HFFc6 (cell line): Measurements from ENCODE around the gene KRT86. TPM values are rescaled to one million over a fixed set of nuclear protein-coding genes. Genes with fewer than 3 reads are reported as not detected.
"Not testable (repeated sequence)": the region's sequence is repeated elsewhere in the genome, so short reads cannot be mapped to it uniquely, and the experiment has no call there.

Experiments
- DNase-seq: peaks from one replicate; pipeline ENCODE4 v3.0.0-alpha.2; 2018
- H3K27ac Mint-ChIP-seq: 2 replicates; pipeline ENCODE4 v1.8.0; 2020; ENCODE audit warnings: mild to moderate bottlenecking, mixed read lengths
- H3K27me3 Mint-ChIP-seq: 2 replicates; pipeline ENCODE4 v1.8.0; 2021; ENCODE audit warnings: mild to moderate bottlenecking, moderate library complexity, mixed read lengths; ENCODE audit not compliant: insufficient read depth
- H3K36me3 Mint-ChIP-seq: 2 replicates; pipeline ENCODE4 v1.8.0; 2021; ENCODE audit warnings: low read depth, mixed read lengths
- H3K4me1 Mint-ChIP-seq: 2 replicates; pipeline ENCODE4 v1.8.0; 2020; ENCODE audit warnings: low read depth, mixed read lengths
- H3K4me3 Mint-ChIP-seq: 2 replicates; pipeline ENCODE4 v1.8.0; 2020; ENCODE audit warnings: mild to moderate bottlenecking, moderate library complexity, mixed read lengths
- H3K9me3 Mint-ChIP-seq: 2 replicates; pipeline ENCODE4 v1.8.0; 2020; ENCODE audit warnings: mild to moderate bottlenecking, mixed read lengths
- CTCF ChIP-seq: fragments of 200-600 bp; sonication (generic); IDR thresholded peaks from 2 replicates; pipeline ENCODE4 v1.5.0; 2021; ENCODE audit warnings: antibody characterized with exemption, mild to moderate bottlenecking
- total RNA-seq, 6 experiments: library from RNA; stranded (reverse); fragmentation: NEBNext Ultra II Directional; extraction: Animal tissue kit (Norgen Biotek cat#: 25700); gene quantifications; 2 replicates in 1 of 6; 3 replicates in 5 of 6; pipeline ENCODE4 v1.2.3, GENCODE V29; 2021

KRT86 gene
- total RNA-seq, 6 experiments from 2014 or later = 0.15 to 0.26 (median 0.19) TPM; not detected in 1

GRCh38 chr12:52294803-52295202 lies 20.4 kb downstream of the KRT86 start:
- Mint-ChIP-seq H3K27ac (no peak overlapping the region), H3K36me3 (no peaks in the 10 kb centered on the region), H3K9me3 (no peaks in the 10 kb centered on the region), H3K27me3 (peaks cover 12% of the 10 kb centered on the region), H3K4me1 (no peaks in the 10 kb centered on the region), H3K4me3 (no peak overlapping the region)
- no peak for DNase-seq
- TF ChIP-seq CTCF = no peak

- DNase-seq = no peak
- no peak overlapping the region for H3K27ac Mint-ChIP-seq
Observed at GRCh38 chr12:52295663-52296062, 21.2 kb downstream of the KRT86 start.

GRCh38 chr12:52296572-52297215 lies 22.2 kb downstream of the KRT86 start:
- DNase-seq = no peak
- no peaks in the 10 kb centered on the region for H3K4me1 Mint-ChIP-seq
- no peaks in the 10 kb centered on the region for H3K36me3 Mint-ChIP-seq
- no peaks in the 10 kb centered on the region for H3K9me3 Mint-ChIP-seq
- H3K27ac Mint-ChIP-seq = no peak overlapping the region
- peaks cover 12% of the 10 kb centered on the region for H3K27me3 Mint-ChIP-seq
- no peak for TF ChIP-seq CTCF
- no peak overlapping the region for H3K4me3 Mint-ChIP-seq

More at GRCh38 chr12:52295663-52296062, 21.2 kb downstream of the KRT86 start:
- no peaks in the 10 kb centered on the region for H3K9me3 Mint-ChIP-seq
- no peaks in the 10 kb centered on the region for H3K4me1 Mint-ChIP-seq
- peaks cover 12% of the 10 kb centered on the region for H3K27me3 Mint-ChIP-seq
- H3K36me3 Mint-ChIP-seq = no peaks in the 10 kb centered on the region
- no peak for TF ChIP-seq CTCF
- H3K4me3 Mint-ChIP-seq = no peak overlapping the region

GRCh38 chr12:52298677-52299190 lies 24.3 kb downstream of the KRT86 start:
- Mint-ChIP-seq H3K27me3 (peaks cover 10% of the 10 kb centered on the region), H3K36me3 (no peaks in the 10 kb centered on the region), H3K27ac (no peak overlapping the region), H3K9me3 (no peaks in the 10 kb centered on the region), H3K4me1 (no peaks in the 10 kb centered on the region), H3K4me3 (no peak overlapping the region)
- DNase-seq = no peak
- no peak for TF ChIP-seq CTCF

GRCh38 chr12:52300796-52301691 lies 26.6 kb downstream of the KRT86 start:
- Mint-ChIP-seq H3K4me1 (peaks cover 13% of the 10 kb centered on the region), H3K4me3 (no peak overlapping the region), H3K27me3 (peaks cover 13% of the 10 kb centered on the region), H3K27ac (no peak overlapping the region), H3K9me3 (no peaks in the 10 kb centered on the region), H3K36me3 (no peaks in the 10 kb centered on the region)
- TF ChIP-seq CTCF = no peak
- no peak for DNase-seq

GRCh38 chr12:52301721-52302120 lies 27.3 kb downstream of the KRT86 start:
- Mint-ChIP-seq H3K27me3 (peaks cover 13% of the 10 kb centered on the region), H3K4me1 (peaks cover 13% of the 10 kb centered on the region)
- H3K4me3 Mint-ChIP-seq, H3K36me3 Mint-ChIP-seq, H3K27ac Mint-ChIP-seq, H3K9me3 Mint-ChIP-seq, DNase-seq: not testable (repeated sequence)

- not testable (repeated sequence) for H3K27ac Mint-ChIP-seq, H3K36me3 Mint-ChIP-seq, H3K4me3 Mint-ChIP-seq, DNase-seq, H3K9me3 Mint-ChIP-seq
- H3K27me3 Mint-ChIP-seq = peaks cover 15% of the 10 kb centered on the region
- H3K4me1 Mint-ChIP-seq = peaks cover 13% of the 10 kb centered on the region
Observed at GRCh38 chr12:52302242-52302914, 27.9 kb downstream of the KRT86 start.

- peaks cover 19% of the 10 kb centered on the region for H3K27me3 Mint-ChIP-seq
Observed at GRCh38 chr12:52304941-52305411, 30.5 kb downstream of the KRT86 start.

More at GRCh38 chr12:52304941-52305411, 30.5 kb downstream of the KRT86 start:
- peaks cover 25% of the 10 kb centered on the region for H3K4me1 Mint-ChIP-seq
- not testable (repeated sequence) for H3K36me3 Mint-ChIP-seq, H3K9me3 Mint-ChIP-seq, H3K27ac Mint-ChIP-seq, H3K4me3 Mint-ChIP-seq, DNase-seq
